Endothelial cell of umbilical vein (primary cell): ENCODE measurements around the gene TBC1D17. TPM values are rescaled to one million over a fixed set of nuclear protein-coding genes. Genes with fewer than 3 reads are reported as not detected.

Experiments
- BruUV-seq: library from RNA; stranded (reverse); fragments of 400-500 nt; replicated peaks from 2 replicates; lab custom pipeline; 2021; lab: Mats Ljungman, UMichigan
- CTCF ChIA-PET: fragments of 300-600, 350-600 bp; sonication (Branson Sonifier 250); formaldehyde crosslinking; loops from one replicate; lab custom pipeline; 2021; ENCODE audit warnings: antibody characterized with exemption, inconsistent platforms; lab: Charles Lee
- POLR2A ChIA-PET: fragments of 300-600, 350-600 bp; sonication (Branson Sonifier 250); formaldehyde crosslinking; loops from one replicate; lab custom pipeline; 2021; ENCODE audit warnings: antibody characterized with exemption, inconsistent platforms; lab: Charles Lee
- DNase-seq: peaks from one replicate; pipeline ENCODE4 v3.0.0-alpha.2; 2011; ENCODE audit warnings: low read depth, low spot score
- FAIRE-seq: peaks from 2 replicates; lab custom pipeline; 2011; peaks lifted over from hg19 to GRCh38; lab: Jason Lieb, UNC
- H2AFZ ChIP-seq: 2 replicates; pipeline ENCODE4 v1.6.0; 2012; ENCODE audit warnings: low read depth, low read length, control low read depth, inconsistent platforms
- H3K27ac ChIP-seq: 2 replicates; pipeline ENCODE4 v1.5.1; 2011; ENCODE audit warnings: low read depth, mild to moderate bottlenecking, control low read depth, low read length, moderate library complexity; ENCODE audit not compliant: insufficient read depth
- H3K27me3 ChIP-seq, 2 experiments: 2 replicates each; pipeline versions ENCODE4 v1.6.0 to v1.6.1; 2011; ENCODE audit warnings: low read length in 2 of 2, mixed read lengths in 1 of 2; ENCODE audit not compliant: control insufficient read depth in 2 of 2, insufficient read depth in 2 of 2
- H3K36me3 ChIP-seq, 2 experiments: 2 replicates in 1 of 2; 3 replicates in 1 of 2; pipeline ENCODE4 v1.5.1; 2011; ENCODE audit warnings: low read length in 2 of 2, mild to moderate bottlenecking in 1 of 2, moderate library complexity in 1 of 2; ENCODE audit not compliant: control insufficient read depth in 2 of 2, insufficient read depth in 2 of 2; ENCODE audit errors: extremely low read depth in 1 of 2
- H3K4me1 ChIP-seq: 3 replicates; pipeline ENCODE4 v1.5.1; 2011; ENCODE audit warnings: mild to moderate bottlenecking, low read length; ENCODE audit not compliant: control insufficient read depth, insufficient read depth; ENCODE audit errors: extremely low read depth
- H3K4me2 ChIP-seq: 2 replicates; pipeline ENCODE4 v1.6.1; 2011; ENCODE audit warnings: low read length, control low read depth, mixed read lengths; ENCODE audit not compliant: insufficient read depth
- H3K4me3 ChIP-seq, 3 experiments: fragments of 200-600 bp in 1 of 3; sonication (generic), shearing (Covaris generic) in 1 of 3; replicated peaks in 1 of 3; 2 replicates each; pipeline ENCODE4 v1.5.1; 2011 to 2016; ENCODE audit warnings: control low read depth in 3 of 3, low read length in 3 of 3, mild to moderate bottlenecking in 2 of 3, inconsistent platforms in 1 of 3, low read depth in 1 of 3, moderate library complexity in 1 of 3; ENCODE audit not compliant: insufficient read depth in 1 of 3
- H3K79me2 ChIP-seq: 2 replicates; pipeline ENCODE4 v1.6.0; 2012; ENCODE audit warnings: low read length, inconsistent platforms; ENCODE audit not compliant: control insufficient read depth, insufficient read depth
- H3K9ac ChIP-seq: replicated peaks from 2 replicates; pipeline ENCODE3; 2011; ENCODE audit warnings: low read length, control low read depth; ENCODE audit not compliant: insufficient read depth; ENCODE audit errors: extremely low read depth
- H3K9me1 ChIP-seq: replicated peaks from 3 replicates; pipeline ENCODE4 v1.6.0; 2011; ENCODE audit warnings: mild to moderate bottlenecking, low read length; ENCODE audit not compliant: control insufficient read depth, insufficient read depth; ENCODE audit errors: extremely low read depth
- H3K9me3 ChIP-seq: replicated peaks from 2 replicates; pipeline ENCODE4 v1.5.1; 2012; ENCODE audit warnings: low read length, inconsistent platforms; ENCODE audit not compliant: control insufficient read depth, insufficient read depth
- H4K20me1 ChIP-seq: replicated peaks from 2 replicates; pipeline ENCODE3; 2011; ENCODE audit warnings: mild to moderate bottlenecking, low read length; ENCODE audit not compliant: control insufficient read depth, insufficient read depth; ENCODE audit errors: extremely low read depth
- EZH2 ChIP-seq: IDR thresholded peaks from 2 replicates; pipeline ENCODE4 v1.6.1; 2012; ENCODE audit warnings: borderline replicate concordance, low read depth, mild to moderate bottlenecking, moderate library complexity, low read length, inconsistent platforms; ENCODE audit not compliant: severe bottlenecking
- FOS ChIP-seq: IDR thresholded peaks from 2 replicates; pipeline ENCODE4 v1.6.1; 2011; ENCODE audit warnings: mild to moderate bottlenecking, low read length, moderate library complexity, borderline replicate concordance; ENCODE audit not compliant: insufficient read depth
- GATA2 ChIP-seq: IDR thresholded peaks from 2 replicates; pipeline ENCODE4 v1.7.0; 2011; ENCODE audit warnings: low read depth, mild to moderate bottlenecking, moderate library complexity, mixed read lengths, low read length; ENCODE audit not compliant: insufficient read length, insufficient read depth
- MYC ChIP-seq: IDR thresholded peaks from one replicate; pipeline ENCODE4 v1.6.1; 2011; ENCODE audit warnings: mild to moderate bottlenecking, low read depth, low read length
- POLR2A ChIP-seq: IDR thresholded peaks from 2 replicates; pipeline ENCODE4 v1.6.1; 2012; ENCODE audit warnings: low read depth, mild to moderate bottlenecking, control low read depth, low read length
- dilution Hi-C: fragments of 300-500 bp; cut with MboI; formaldehyde crosslinking; loops from one replicate; pipeline ENCODE4 v1.15.0; 2019; ENCODE audit warnings: low sequenced_read_pairs; ENCODE audit not compliant: extremely low pct_ligation_motif_present
- intact Hi-C: fragments of 100-400 bp; cut with micrococcal nuclease; formaldehyde crosslinking; loops from one replicate; pipeline ENCODE4 v1.10.0; 2022
- polyA plus RNA-seq, 4 experiments: library from polyadenylated mRNA; depleted of rRNA in 3 of 4; stranded (reverse) in 3 of 4; unstranded in 1 of 4; fragments of >200 nt; gene quantifications; 2 replicates each; pipeline versions ENCODE4 v1.2.1 to v1.2.3, GENCODE V29; 2011 to 2012; ENCODE audit warnings: missing spikeins in 1 of 4
- total RNA-seq: library from RNA; stranded (reverse); gene quantifications from 2 replicates; pipeline ENCODE4 v1.2.3, GENCODE V29; 2021
- TF ChIP-seq, protein P1 (sequence below), 2 donors: IDR thresholded peaks; 1 replicate in 1 of 2; 2 replicates in 1 of 2; pipeline ENCODE4 v1.5.1; 2011; ENCODE audit warnings: low read length in 2 of 2, mild to moderate bottlenecking in 2 of 2, moderate library complexity in 2 of 2, control low read depth in 1 of 2, inconsistent platforms in 1 of 2, low read depth in 1 of 2; ENCODE audit not compliant: insufficient read depth in 1 of 2; ENCODE audit errors: extremely low read depth in 1 of 2

Gene TBC1D17
- total and polyA plus RNA-seq, 2 donors (not counting 3 experiments of a cell fraction or from before 2014, with no cell fraction given): 34.2 to 39.3 TPM

DNA sequence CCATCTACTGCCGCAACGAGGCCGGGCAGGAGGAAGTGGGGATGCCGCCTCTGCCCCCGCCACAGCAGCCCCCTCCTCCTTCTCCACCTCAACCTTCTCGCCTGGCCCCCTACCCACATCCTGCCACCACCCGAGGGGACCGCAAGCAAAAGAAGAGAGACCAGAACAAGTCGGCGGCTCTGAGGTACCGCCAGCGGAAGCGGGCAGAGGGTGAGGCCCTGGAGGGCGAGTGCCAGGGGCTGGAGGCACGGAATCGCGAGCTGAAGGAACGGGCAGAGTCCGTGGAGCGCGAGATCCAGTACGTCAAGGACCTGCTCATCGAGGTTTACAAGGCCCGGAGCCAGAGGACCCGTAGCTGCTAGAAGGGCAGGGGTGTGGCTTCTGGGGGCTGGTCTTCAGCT is 55.2 kb downstream of the TBC1D17 start:
- CTCF ChIA-PET: interaction anchor here (1.0 kb wide), 1 partner anchor 50 kb away, joined by 3 read pairs; no protein-coding TSS in a partner anchor
- Histone ChIP-seq H2AFZ (no peak overlapping the region), H3K9ac (no peak overlapping the region), H3K27me3 (no peaks in the 10 kb centered on the region), H3K9me1 (no peaks in the 10 kb centered on the region), H3K9me3 (no peaks in the 10 kb centered on the region), H4K20me1 (no peaks in the 10 kb centered on the region), H3K36me3 (peaks cover 0 to 3% of the 10 kb centered on the region in 2 experiments), H3K79me2 (peaks cover 14% of the 10 kb centered on the region), H3K4me2 (no peak overlapping the region), H3K27ac (no peak overlapping the region), H3K4me3 (no peak overlapping the region), H3K4me1 (peaks cover 4% of the 10 kb centered on the region)
- intact Hi-C loops: no loop called here
- BruUV-seq: no TSS peak
- DNase-seq (no peak), FAIRE-seq (no peak)
- TF ChIP-seq MYC (no peak), POLR2A (no peak)
- POLR2A ChIA-PET: no interaction called here
- dilution Hi-C loops: no loop called here

DNA sequence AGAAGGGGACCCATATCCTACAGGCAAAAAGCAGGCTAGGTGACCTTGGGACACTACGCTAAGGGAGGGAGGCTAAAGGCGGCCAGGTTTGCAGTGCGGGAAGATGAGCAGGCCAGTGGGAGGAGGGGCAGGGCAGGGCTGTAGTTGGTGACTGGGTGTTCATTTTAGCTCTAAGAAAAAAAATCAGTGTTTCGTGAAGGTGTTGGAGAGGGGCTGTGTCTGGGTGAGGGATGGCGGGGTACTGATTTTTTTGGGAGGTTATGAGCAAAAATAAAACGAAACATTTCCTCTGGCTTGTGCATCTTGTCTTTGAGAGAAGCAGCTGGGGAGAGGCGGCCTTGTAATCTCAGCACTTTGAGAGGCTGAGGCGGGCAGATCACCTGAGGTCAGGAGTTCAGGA is 56.1 kb downstream of the TBC1D17 start:
- intact Hi-C loops: no loop called here
- H3K27me3 ChIP-seq: no peaks in the 10 kb centered on the region
- FAIRE-seq: no peak
- peaks cover 0 to 3% of the 10 kb centered on the region in 2 experiments for H3K36me3 ChIP-seq
- peaks cover 3% of the 10 kb centered on the region for H3K4me1 ChIP-seq
- dilution Hi-C loops: no loop called here
- CTCF ChIA-PET: no interaction called here
- no peaks in the 10 kb centered on the region for H3K9me3 ChIP-seq
- H2AFZ ChIP-seq: no peak overlapping the region
- H3K4me2 ChIP-seq: no peak overlapping the region
- TF ChIP-seq MYC: no peak
- no peak for TF ChIP-seq FOS
- no peak for TF ChIP-seq GATA2
- TF ChIP-seq, protein P1, sequence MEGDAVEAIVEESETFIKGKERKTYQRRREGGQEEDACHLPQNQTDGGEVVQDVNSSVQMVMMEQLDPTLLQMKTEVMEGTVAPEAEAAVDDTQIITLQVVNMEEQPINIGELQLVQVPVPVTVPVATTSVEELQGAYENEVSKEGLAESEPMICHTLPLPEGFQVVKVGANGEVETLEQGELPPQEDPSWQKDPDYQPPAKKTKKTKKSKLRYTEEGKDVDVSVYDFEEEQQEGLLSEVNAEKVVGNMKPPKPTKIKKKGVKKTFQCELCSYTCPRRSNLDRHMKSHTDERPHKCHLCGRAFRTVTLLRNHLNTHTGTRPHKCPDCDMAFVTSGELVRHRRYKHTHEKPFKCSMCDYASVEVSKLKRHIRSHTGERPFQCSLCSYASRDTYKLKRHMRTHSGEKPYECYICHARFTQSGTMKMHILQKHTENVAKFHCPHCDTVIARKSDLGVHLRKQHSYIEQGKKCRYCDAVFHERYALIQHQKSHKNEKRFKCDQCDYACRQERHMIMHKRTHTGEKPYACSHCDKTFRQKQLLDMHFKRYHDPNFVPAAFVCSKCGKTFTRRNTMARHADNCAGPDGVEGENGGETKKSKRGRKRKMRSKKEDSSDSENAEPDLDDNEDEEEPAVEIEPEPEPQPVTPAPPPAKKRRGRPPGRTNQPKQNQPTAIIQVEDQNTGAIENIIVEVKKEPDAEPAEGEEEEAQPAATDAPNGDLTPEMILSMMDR (IDR thresholded peaks at IDR 0.05; ENCODE audit: extremely low read depth in 1 of 2, insufficient read depth in 1 of 2, low read depth in 1 of 2, low read length in 2 of 2): no peak
- TF ChIP-seq EZH2: no peak
- no peak overlapping the region for H3K4me3 ChIP-seq
- no peaks in the 10 kb centered on the region for H4K20me1 ChIP-seq
- H3K9ac ChIP-seq: no peak overlapping the region
- H3K27ac ChIP-seq: no peak overlapping the region
- no TSS peak for BruUV-seq
- H3K79me2 ChIP-seq: peaks cover 6% of the 10 kb centered on the region
- POLR2A ChIA-PET: no interaction called here
- H3K9me1 ChIP-seq: no peaks in the 10 kb centered on the region
- DNase-seq: no peak
